Right lobe of liver (tissue), 6 donors: ENCODE measurements around the gene BCL11B. TPM values are rescaled to one million over a fixed set of nuclear protein-coding genes. Genes with fewer than 3 reads are reported as not detected.

Source experiments
- ATAC-seq, 4 donors: fragments of 200-7000 bp; cut with Tn5 transposase; one replicate each; pipeline ENCODE4 v1.9.1; 2020; ENCODE audit warnings: mild to moderate bottlenecking in 4 of 4, moderate library complexity in 4 of 4
- DNase-seq, 3 donors: peaks; one replicate each; pipeline ENCODE4 v3.0.0-alpha.2; 2020
- H3K27ac ChIP-seq, 3 donors: fragments of 200-600 bp; one replicate each; pipeline ENCODE4 v1.8.0; 2022
- H3K27me3 ChIP-seq, 2 donors: fragments of 200-600 bp; one replicate each; pipeline ENCODE4 v1.8.0; 2022
- H3K36me3 ChIP-seq, 4 donors: fragments of 200-600 bp; sonication (generic) in 1 of 4; one replicate each; pipeline versions ENCODE4 v1.5.1 to v1.8.0; 2017 to 2022; ENCODE audit warnings: control low read depth in 1 of 4
- H3K4me1 ChIP-seq, 4 donors: fragments of 200-600 bp; sonication (generic) in 1 of 4; one replicate each; pipeline versions ENCODE4 v1.5.1 to v1.8.0; 2017 to 2022; ENCODE audit warnings: control low read depth in 1 of 4
- H3K4me3 ChIP-seq, 3 donors: fragments of 200-600 bp; one replicate each; pipeline ENCODE4 v1.8.0; 2022
- H3K9me3 ChIP-seq, 4 donors: fragments of 200-600 bp; sonication (generic) in 1 of 4; one replicate each; pipeline versions ENCODE4 v1.5.1 to v1.8.0; 2017 to 2022; ENCODE audit warnings: control low read depth in 1 of 4
- CTCF ChIP-seq, 4 donors: fragments of 200-600 bp in 3 of 4; fragments of 450-650 bp in 1 of 4; IDR thresholded peaks; one replicate each; pipeline versions ENCODE4 v1.5.1 to v1.8.0; 2016 to 2022; ENCODE audit warnings: antibody characterized with exemption in 4 of 4, mild to moderate bottlenecking in 2 of 4
- POLR2A ChIP-seq: fragments of 450-650 bp; IDR thresholded peaks from one replicate; pipeline ENCODE4 v1.6.1; 2017; ENCODE audit warnings: antibody characterized with exemption, mild to moderate bottlenecking
- WGBS: methylation state at CpG from one replicate; pipeline ENCODE4 v1.1.6; 2018; ENCODE audit warnings: low coverage, low lambda C conversion rate; ENCODE audit not compliant: insufficient coverage; ENCODE audit errors: missing lambda C conversion rate; 5-methylcytosine and 5-hydroxymethylcytosine counted together
- intact Hi-C, 2 donors: fragments of 100-400 bp; cut with DNase I; formaldehyde crosslinking; loops; one replicate each; pipeline versions ENCODE4 v1.11.2 to v1.14.1; 2022
- total RNA-seq, 6 experiments: library from RNA; depleted of rRNA in 2 of 6; stranded (reverse); fragments of >200 nt in 2 of 6; fragmentation: NEBNext Ultra II Directional in 3 of 6; extraction: Animal tissue kit (Norgen Biotek cat#: 25700) in 3 of 6; gene quantifications; one replicate each; pipeline versions ENCODE4 v1.1.0 to v1.2.4, GENCODE V29; 2016 to 2023
- donor health status: DM: no; HTN: yes; CAD: no.
- donor health status: DM: no; HTN: no; CAD: no.
- donor health status: DM: no; HTN: no; CAD: no.
- donor health status: DM: no; HTN: yes; CAD: no.
- donor health status: DM: no; HTN: yes; CAD: no.

The BCL11B gene
- total RNA-seq, 6 experiments from 2014 or later = 0.04 to 0.61 (median 0.24) TPM

GRCh38 chr14:99272632-99272898, 568 bp upstream of the BCL11B start:
- Histone ChIP-seq H3K4me1 (peaks cover 0 to 35% (median 7%) of the 10 kb centered on the region in 4 donors), H3K36me3 (no peaks in the 10 kb centered on the region), H3K4me3 (peak overlapping the region in 2 of 3 donors; percentile 32 to 49), H3K27ac (no peak overlapping the region), H3K9me3 (no peaks in the 10 kb centered on the region), H3K27me3 (peaks cover 7 to 39% of the 10 kb centered on the region in 2 donors)
- no peak for TF ChIP-seq CTCF (IDR thresholded peaks at IDR 0.05)
- no peak for TF ChIP-seq POLR2A
- DNase-seq = no peak
- no peak for ATAC-seq
- intact Hi-C loops = no loop called here
- WGBS = 3% methylated on average over 10 of the region's 10 CpGs

DNA sequence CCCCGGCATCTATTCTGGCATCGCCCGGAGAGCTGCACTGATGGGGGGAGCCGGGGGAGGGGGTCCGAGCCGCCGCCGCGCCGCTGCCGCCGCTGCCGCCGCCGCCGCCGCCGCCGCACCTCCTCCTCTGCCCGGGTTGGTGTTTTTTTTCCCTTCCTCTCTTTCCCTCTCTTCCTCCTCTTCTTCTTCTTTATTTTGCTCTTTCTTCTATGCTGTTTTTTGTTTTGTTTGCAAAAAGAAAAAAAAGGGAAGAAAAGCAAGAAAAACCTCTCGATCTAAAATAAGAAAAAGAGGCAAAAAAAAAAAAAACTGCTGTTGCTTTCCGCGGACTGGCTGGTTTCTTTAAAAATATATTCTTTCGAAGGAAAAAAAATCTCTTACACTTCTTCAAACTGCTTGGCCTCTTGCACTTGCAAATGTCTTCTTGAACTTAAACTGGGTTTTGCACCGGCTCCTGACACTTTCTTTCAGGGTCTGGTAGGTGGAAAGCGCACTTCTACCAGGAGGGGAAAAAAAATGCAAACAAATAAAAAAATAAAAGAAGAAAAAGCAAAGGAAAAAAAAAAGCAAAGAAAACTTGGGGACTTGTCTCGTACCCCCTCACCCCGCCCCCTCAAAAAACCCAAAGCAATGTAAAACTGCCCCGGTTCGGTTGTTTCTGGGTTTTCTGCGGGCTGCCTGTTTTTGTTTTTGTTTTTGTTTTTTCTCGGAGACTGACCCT, 616 bp downstream of the BCL11B start:
- intact Hi-C loops = no loop called here
- no peaks in the 10 kb centered on the region for H3K9me3 ChIP-seq
- ATAC-seq = no peak
- H3K27me3 ChIP-seq = peaks cover 7 to 41% of the 10 kb centered on the region in 2 donors
- peak overlapping the region; percentile 32 to 49 (median 34) for H3K4me3 ChIP-seq
- no peak overlapping the region for H3K27ac ChIP-seq
- WGBS = 4% methylated on average over 32 of the region's 32 CpGs
- DNase-seq = no peak
- H3K4me1 ChIP-seq = peaks cover 0 to 35% (median 7%) of the 10 kb centered on the region in 4 donors
- TF ChIP-seq CTCF (IDR thresholded peaks at IDR 0.05) (no peak), POLR2A (no peak)
- no peaks in the 10 kb centered on the region for H3K36me3 ChIP-seq

GRCh38 chr14:99270458-99271220, 1.4 kb downstream of the BCL11B start:
- intact Hi-C loops = no loop called here
- no peaks in the 10 kb centered on the region for H3K9me3 ChIP-seq
- no peak overlapping the region for H3K27ac ChIP-seq
- H3K4me3 ChIP-seq = peak overlapping the region in 1 of 3 donors; percentile 49
- peaks cover 7 to 45% of the 10 kb centered on the region in 2 donors for H3K27me3 ChIP-seq
- TF ChIP-seq POLR2A (no peak), CTCF (IDR thresholded peaks at IDR 0.05) (no peak)
- DNase-seq (no peak), ATAC-seq (no peak)
- under 1% methylated on average over 44 of the region's 80 CpGs for WGBS
- H3K36me3 ChIP-seq = no peaks in the 10 kb centered on the region
- peaks cover 0 to 35% (median 7%) of the 10 kb centered on the region in 4 donors for H3K4me1 ChIP-seq

GRCh38 chr14:99268810-99269707, 2.9 kb downstream of the BCL11B start:
- intact Hi-C loops = loop anchor here in 1 of 2 donors (10.0 kb wide), 1 partner anchor 1574 kb away; no protein-coding TSS in a partner anchor
- Histone ChIP-seq H3K9me3 (no peaks in the 10 kb centered on the region), H3K27ac (no peak overlapping the region), H3K4me1 (peaks cover 0 to 31% (median 7%) of the 10 kb centered on the region in 4 donors), H3K27me3 (peaks cover 7 to 47% of the 10 kb centered on the region in 2 donors), H3K36me3 (no peaks in the 10 kb centered on the region), H3K4me3 (no peak overlapping the region)
- DNase-seq = no peak
- TF ChIP-seq CTCF (IDR thresholded peaks at IDR 0.05) = no peak
- no peak for TF ChIP-seq POLR2A
- no peak for ATAC-seq
- 4% methylated on average over 18 of the region's 19 CpGs for WGBS
